GM19467 (cell line): Measurements from ENCODE around the gene PRDM12.

ENCODE experiments used
- ATAC-seq: cut with Tn5 transposase; IDR thresholded peaks from one replicate; pipeline ENCODE4 v1.9.1; 2021; ENCODE audit warnings: mild to moderate bottlenecking, moderate library complexity; ENCODE audit not compliant: unreplicated experiment

The PRDM12 gene

GRCh38 chr9:130714586-130715110 is 50.3 kb downstream of the PRDM12 start:
- no peak for ATAC-seq

GRCh38 chr9:130715270-130715669 is 50.9 kb downstream of the PRDM12 start:
- no peak for ATAC-seq

DNA sequence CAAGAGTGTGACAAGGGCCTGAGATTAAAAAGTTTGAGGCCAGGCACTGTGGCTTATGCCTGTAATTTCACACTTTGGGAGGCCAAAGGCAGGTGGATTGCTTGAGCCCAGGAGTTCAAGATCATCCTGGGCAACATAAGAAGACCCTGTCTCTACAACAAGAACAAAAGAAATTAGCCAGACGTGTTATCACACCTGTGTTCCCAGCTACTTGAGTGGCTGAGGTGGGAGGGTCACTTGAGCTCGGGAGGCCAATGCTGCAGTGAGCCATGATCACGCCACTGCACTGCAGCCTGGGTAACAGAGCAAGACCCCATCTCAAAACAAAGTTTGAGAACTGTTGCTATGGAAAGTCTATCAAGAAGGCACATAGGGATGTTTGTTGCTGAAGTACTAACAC is 54.2 kb downstream of the PRDM12 start:
- ATAC-seq, result no peak

DNA sequence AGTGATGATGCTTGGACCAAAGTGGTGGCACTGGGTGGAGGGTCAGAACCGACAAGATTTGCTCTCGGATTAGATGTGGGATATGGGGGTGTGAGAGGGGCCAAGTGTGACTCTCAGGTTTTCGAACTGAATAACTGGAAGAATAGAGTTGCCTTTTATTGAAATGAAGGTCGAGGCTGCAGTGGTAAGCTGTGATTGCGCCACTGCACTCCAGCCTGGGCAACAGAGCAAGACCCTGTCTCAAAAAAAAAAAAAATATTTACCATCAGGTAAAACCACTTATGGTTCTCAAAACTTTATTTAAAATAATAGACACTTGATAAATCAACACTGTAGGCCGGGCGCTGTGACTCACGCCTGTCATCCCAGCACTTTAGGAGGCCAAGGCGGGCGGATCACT is 56.4 kb downstream of the PRDM12 start:
- no peak for ATAC-seq

DNA sequence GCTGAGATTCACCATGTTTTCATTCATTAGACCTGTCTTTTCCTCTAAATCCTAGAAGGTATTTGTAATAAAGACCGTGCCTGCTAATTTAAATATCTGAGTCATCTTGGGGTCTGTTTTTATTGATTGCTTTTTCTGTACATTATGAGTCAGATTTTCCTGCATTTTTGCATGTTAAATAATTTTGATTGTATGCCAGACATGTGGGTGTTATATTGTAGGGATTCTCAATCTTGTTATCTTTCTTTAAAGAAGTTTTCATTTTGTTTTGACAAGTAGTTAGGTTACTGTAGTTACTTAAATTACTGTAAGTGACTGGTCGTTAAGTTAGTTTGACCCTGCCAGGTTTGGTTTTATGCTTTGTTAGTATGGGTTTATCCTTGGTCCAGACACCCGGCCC is 64.3 kb downstream of the PRDM12 start:
- ATAC-seq, result no peak

- ATAC-seq, result no peak
These were observed 64.8 kb downstream of the PRDM12 start for GRCh38 chr9:130729145-130729544.

DNA sequence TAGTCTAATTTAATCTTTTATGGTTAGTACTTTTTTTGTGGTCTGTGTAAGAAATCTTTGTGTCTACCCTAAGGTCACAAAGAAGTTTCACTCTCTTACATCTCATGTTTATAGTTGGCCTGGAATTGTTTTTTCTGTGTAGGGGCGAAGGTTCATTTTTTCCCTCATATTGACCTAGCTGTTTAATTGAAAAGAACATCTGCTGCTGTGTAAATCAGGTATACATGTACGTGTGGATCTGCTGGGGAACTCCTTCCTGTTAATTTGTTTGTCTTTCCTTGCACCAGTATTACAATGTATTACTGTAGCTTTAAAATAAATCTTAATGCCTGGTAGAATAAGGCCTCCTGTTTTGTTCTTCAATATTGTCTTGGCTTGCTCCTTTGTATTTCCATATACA is 67.0 kb downstream of the PRDM12 start:
- no peak for ATAC-seq

- no peak for ATAC-seq
These were observed 67.7 kb downstream of the PRDM12 start for GRCh38 chr9:130732136-130732535.
